Astrocyte (in vitro differentiated cells and primary cell): ENCODE data around the gene SEMA4C. TPM values are rescaled to one million over a fixed set of nuclear protein-coding genes. Genes with fewer than 3 reads are reported as not detected.
A peak's percentile ranks its signal among the peaks of the same experiment; 100 is the strongest.
"Not testable (repeated sequence)": the region's sequence is repeated elsewhere in the genome, so short reads cannot be mapped to it uniquely, and the experiment has no call there.

Source experiments
- DNase-seq: peaks from one replicate; pipeline ENCODE4 v3.0.0-alpha.2; 2010; ENCODE audit warnings: low read depth
- FAIRE-seq: peaks from 2 replicates; lab custom pipeline; 2011; peaks lifted over from hg19 to GRCh38; lab: Jason Lieb, UNC
- H2AFZ ChIP-seq: 2 replicates; pipeline ENCODE4 v1.6.0; 2012; ENCODE audit warnings: low read depth, low read length, inconsistent platforms
- H3K27ac ChIP-seq: 2 replicates; pipeline ENCODE4 v1.5.1; 2011; ENCODE audit warnings: low read depth, low read length, inconsistent platforms
- H3K27me3 ChIP-seq: 2 replicates; pipeline ENCODE4 v1.6.0; 2011; ENCODE audit warnings: low read length, inconsistent platforms; ENCODE audit not compliant: insufficient read depth
- H3K36me3 ChIP-seq: 2 replicates; pipeline ENCODE4 v1.5.1; 2011; ENCODE audit warnings: low read length, inconsistent platforms; ENCODE audit not compliant: insufficient read depth
- H3K4me1 ChIP-seq: 2 replicates; pipeline ENCODE4 v1.5.1; 2011; ENCODE audit warnings: low read length, inconsistent platforms; ENCODE audit not compliant: insufficient read depth
- H3K4me2 ChIP-seq: 2 replicates; pipeline ENCODE4 v1.6.0; 2012; ENCODE audit warnings: low read length, inconsistent platforms
- H3K4me3 ChIP-seq: 2 replicates; pipeline ENCODE4 v1.5.1; 2011; ENCODE audit warnings: low read depth, mild to moderate bottlenecking, low read length, inconsistent platforms; ENCODE audit not compliant: insufficient read depth
- H3K79me2 ChIP-seq: 2 replicates; pipeline ENCODE4 v1.6.0; 2012; ENCODE audit warnings: mild to moderate bottlenecking, low read length, inconsistent platforms; ENCODE audit not compliant: insufficient read depth
- H3K9ac ChIP-seq: 2 replicates; pipeline ENCODE4 v1.6.0; 2012; ENCODE audit warnings: mild to moderate bottlenecking, low read length, inconsistent platforms
- H3K9me3 ChIP-seq: 2 replicates; pipeline ENCODE4 v1.5.1; 2012; ENCODE audit warnings: low read depth, mild to moderate bottlenecking, low read length, inconsistent platforms; ENCODE audit not compliant: insufficient read depth
- H4K20me1 ChIP-seq: 2 replicates; pipeline ENCODE4 v1.6.0; 2012; ENCODE audit warnings: low read length, inconsistent platforms; ENCODE audit not compliant: insufficient read depth
- H3K27ac Mint-ChIP-seq: one replicate; pipeline ENCODE4 v1.8.0; 2021; ENCODE audit warnings: mild to moderate bottlenecking, mixed read lengths; ENCODE audit not compliant: unreplicated experiment
- H3K27me3 Mint-ChIP-seq: one replicate; pipeline ENCODE4 v1.8.0; 2021; ENCODE audit warnings: low read depth, mixed read lengths; ENCODE audit not compliant: unreplicated experiment
- H3K36me3 Mint-ChIP-seq: one replicate; pipeline ENCODE4 v1.8.0; 2021; ENCODE audit warnings: low read depth, mixed read lengths; ENCODE audit not compliant: unreplicated experiment
- H3K4me1 Mint-ChIP-seq: one replicate; pipeline ENCODE4 v1.8.0; 2021; ENCODE audit warnings: low read depth, mixed read lengths; ENCODE audit not compliant: unreplicated experiment
- H3K4me3 Mint-ChIP-seq: one replicate; pipeline ENCODE4 v1.8.0; 2021; ENCODE audit warnings: mild to moderate bottlenecking, moderate library complexity, mixed read lengths; ENCODE audit not compliant: unreplicated experiment
- H3K9me3 Mint-ChIP-seq: one replicate; pipeline ENCODE4 v1.8.0; 2021; ENCODE audit warnings: mild to moderate bottlenecking, mixed read lengths; ENCODE audit not compliant: unreplicated experiment
- EZH2 ChIP-seq: IDR thresholded peaks from 2 replicates; pipeline ENCODE4 v1.6.1; 2012; ENCODE audit warnings: mild to moderate bottlenecking, low read length, inconsistent platforms; ENCODE audit not compliant: insufficient read depth
- total RNA-seq: library from RNA; stranded (reverse); gene quantifications from 2 replicates; pipeline ENCODE4 v1.2.1, GENCODE V29; 2021
- TF ChIP-seq, protein P1 (sequence below): IDR thresholded peaks from 2 replicates; pipeline ENCODE4 v1.5.1; 2011; ENCODE audit warnings: low read depth, mild to moderate bottlenecking, inconsistent platforms, low read length, moderate library complexity; ENCODE audit not compliant: insufficient read depth

The SEMA4C gene
- total RNA-seq, 1 donor from 2014 or later: 32.8 TPM

DNA sequence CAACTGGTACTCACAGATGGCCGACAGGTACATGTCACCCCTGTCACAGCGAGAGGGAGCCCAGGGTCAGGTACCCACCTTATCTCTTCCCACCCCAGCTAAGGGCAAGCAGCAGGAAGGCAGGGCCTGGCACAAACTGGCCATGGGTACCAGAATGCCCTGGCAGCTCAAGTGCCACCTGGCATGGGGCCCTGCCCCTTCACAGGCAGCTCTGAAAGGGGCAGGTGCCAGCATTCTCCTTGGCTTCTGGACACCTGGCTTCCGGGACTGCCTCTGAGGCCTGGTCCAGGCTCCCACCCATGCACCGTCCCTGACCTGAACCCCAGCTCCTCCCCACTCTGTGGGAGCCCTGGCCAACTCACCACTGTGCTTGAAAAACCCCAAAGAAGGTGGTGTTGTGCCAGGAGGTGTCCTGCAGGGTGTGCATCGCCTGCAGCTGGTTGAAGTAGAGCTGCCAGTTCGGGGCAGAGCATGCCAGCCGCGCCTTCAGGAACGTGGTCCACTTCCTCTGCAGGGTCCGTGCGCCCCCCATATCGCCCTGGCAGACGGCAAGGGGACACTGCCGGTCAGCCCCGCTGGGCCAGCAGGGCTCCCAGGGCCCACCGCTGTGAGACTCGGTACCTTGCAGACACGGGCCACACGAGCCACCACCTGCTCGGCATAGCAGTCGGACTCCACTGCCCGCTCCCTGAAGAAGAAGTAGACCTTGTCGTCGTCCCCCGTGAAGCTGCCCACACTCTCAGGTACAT is 5.4 kb downstream of the SEMA4C start:
- Histone ChIP-seq H3K4me1 (peaks cover 19% of the 10 kb centered on the region), H3K36me3 (peaks cover 30% of the 10 kb centered on the region), H3K27ac (no peak overlapping the region), H3K9me3 (no peaks in the 10 kb centered on the region), H2AFZ (no peak overlapping the region), H3K79me2 (peaks cover 48% of the 10 kb centered on the region), H4K20me1 (peaks cover 73% of the 10 kb centered on the region), H3K9ac (no peak overlapping the region), H3K4me2 (no peak overlapping the region), H3K4me3 (no peak overlapping the region), H3K27me3 (no peaks in the 10 kb centered on the region)
- Mint-ChIP-seq H3K27ac (no peak overlapping the region), H3K9me3 (no peaks in the 10 kb centered on the region), H3K36me3 (peaks cover 5% of the 10 kb centered on the region), H3K4me3 (no peak overlapping the region), H3K27me3 (no peaks in the 10 kb centered on the region), H3K4me1 (peaks cover 6% of the 10 kb centered on the region)
- TF ChIP-seq, protein P1, sequence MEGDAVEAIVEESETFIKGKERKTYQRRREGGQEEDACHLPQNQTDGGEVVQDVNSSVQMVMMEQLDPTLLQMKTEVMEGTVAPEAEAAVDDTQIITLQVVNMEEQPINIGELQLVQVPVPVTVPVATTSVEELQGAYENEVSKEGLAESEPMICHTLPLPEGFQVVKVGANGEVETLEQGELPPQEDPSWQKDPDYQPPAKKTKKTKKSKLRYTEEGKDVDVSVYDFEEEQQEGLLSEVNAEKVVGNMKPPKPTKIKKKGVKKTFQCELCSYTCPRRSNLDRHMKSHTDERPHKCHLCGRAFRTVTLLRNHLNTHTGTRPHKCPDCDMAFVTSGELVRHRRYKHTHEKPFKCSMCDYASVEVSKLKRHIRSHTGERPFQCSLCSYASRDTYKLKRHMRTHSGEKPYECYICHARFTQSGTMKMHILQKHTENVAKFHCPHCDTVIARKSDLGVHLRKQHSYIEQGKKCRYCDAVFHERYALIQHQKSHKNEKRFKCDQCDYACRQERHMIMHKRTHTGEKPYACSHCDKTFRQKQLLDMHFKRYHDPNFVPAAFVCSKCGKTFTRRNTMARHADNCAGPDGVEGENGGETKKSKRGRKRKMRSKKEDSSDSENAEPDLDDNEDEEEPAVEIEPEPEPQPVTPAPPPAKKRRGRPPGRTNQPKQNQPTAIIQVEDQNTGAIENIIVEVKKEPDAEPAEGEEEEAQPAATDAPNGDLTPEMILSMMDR: no peak
- no peak for TF ChIP-seq EZH2
- no peak for DNase-seq
- no peak for FAIRE-seq

DNA sequence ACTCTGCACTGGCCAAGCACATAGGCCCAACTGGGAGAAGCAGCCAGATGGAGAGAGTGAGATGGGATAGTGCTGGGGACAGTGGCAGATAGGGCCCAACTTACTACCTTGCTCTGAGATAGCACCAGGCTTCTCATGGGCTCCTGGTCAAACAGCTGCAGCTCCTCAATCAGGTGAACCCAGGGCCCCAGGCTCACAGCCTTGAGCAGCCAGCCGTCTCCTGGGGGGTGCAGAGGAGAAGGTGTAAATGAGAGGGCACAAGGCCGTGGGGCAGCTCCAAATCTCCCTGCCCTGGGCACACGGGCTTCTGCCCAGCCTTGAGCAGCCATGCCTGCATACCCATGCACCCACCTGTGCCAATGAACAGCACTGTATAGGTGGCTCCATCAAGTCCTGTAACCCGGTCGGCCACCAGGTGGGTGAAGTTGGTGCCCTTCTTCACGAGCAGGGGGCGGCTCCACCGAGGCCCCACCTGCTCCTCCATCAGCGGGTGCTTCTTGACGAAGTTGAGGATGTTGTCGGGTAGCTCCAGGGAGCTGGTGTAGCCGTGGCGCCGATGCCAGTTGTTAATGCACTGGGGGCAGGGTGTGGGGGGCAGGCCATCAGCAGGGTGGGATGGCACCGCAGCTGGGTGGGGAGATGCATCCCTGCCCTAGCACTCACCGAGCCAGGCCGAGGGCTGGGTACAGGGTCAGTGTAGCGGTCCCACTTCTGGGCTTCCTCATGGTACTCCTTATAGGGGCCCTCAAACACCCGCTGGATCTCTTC is 6.1 kb downstream of the SEMA4C start:
- Histone ChIP-seq H2AFZ (no peak overlapping the region), H3K79me2 (peaks cover 47% of the 10 kb centered on the region), H4K20me1 (peaks cover 80% of the 10 kb centered on the region), H3K27me3 (no peaks in the 10 kb centered on the region), H3K9me3 (no peaks in the 10 kb centered on the region), H3K9ac (no peak overlapping the region), H3K27ac (no peak overlapping the region), H3K4me3 (no peak overlapping the region), H3K36me3 (peaks cover 30% of the 10 kb centered on the region), H3K4me2 (no peak overlapping the region), H3K4me1 (peaks cover 24% of the 10 kb centered on the region)
- no peaks in the 10 kb centered on the region for H3K9me3 Mint-ChIP-seq
- no peaks in the 10 kb centered on the region for H3K27me3 Mint-ChIP-seq
- DNase-seq (no peak), FAIRE-seq (no peak)
- TF ChIP-seq, protein P1: no peak
- no peak for TF ChIP-seq EZH2
- peaks cover 5% of the 10 kb centered on the region for H3K36me3 Mint-ChIP-seq
- peaks cover 12% of the 10 kb centered on the region for H3K4me1 Mint-ChIP-seq
- H3K27ac Mint-ChIP-seq: no peak overlapping the region
- H3K4me3 Mint-ChIP-seq: no peak overlapping the region

DNA sequence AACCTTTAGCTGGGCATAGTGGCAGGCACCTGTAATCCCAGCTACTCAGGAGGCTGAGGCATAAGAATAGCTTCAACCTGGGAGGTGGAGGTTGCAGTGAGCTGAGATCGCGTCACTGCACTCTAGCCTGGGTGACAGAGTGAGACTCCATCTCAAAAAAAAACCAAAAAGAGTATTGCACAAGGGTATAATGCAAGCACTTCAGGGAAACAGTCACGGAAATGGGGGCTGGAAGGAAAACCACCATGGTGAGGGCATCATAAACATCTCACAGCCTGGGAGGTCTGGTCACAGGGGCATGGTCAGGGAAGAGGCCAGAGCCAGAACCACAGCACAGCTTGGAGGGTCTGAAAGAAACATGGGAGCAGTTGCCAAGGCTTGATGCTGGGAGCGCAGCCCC is 6.8 kb downstream of the SEMA4C start:
- H3K27me3 ChIP-seq, H3K9ac ChIP-seq, DNase-seq, H3K4me2 ChIP-seq, H2AFZ ChIP-seq, FAIRE-seq, H3K36me3 Mint-ChIP-seq, H3K27ac ChIP-seq, H3K9me3 Mint-ChIP-seq, H3K27ac Mint-ChIP-seq, H3K27me3 Mint-ChIP-seq, H3K4me3 ChIP-seq, H3K9me3 ChIP-seq: not testable (repeated sequence)
- Histone ChIP-seq H3K4me1 (peaks cover 25% of the 10 kb centered on the region), H3K36me3 (peaks cover 30% of the 10 kb centered on the region), H3K79me2 (peaks cover 40% of the 10 kb centered on the region), H4K20me1 (peaks cover 80% of the 10 kb centered on the region)
- peaks cover 12% of the 10 kb centered on the region for H3K4me1 Mint-ChIP-seq
- peak overlapping the region; percentile 27 for H3K4me3 Mint-ChIP-seq
